Measurements from ENCODE around the gene ANKRD33B. TPM values are rescaled to one million over a fixed set of nuclear protein-coding genes. Genes with fewer than 3 reads are reported as not detected.

ANKRD33B gene
- total RNA-seq, 3 donors from 2014 or later, result 3.3 to 5.3 (median 3.8) TPM

GRCh38 chr5:10684303-10685086 lies 120.6 kb downstream of the ANKRD33B start:
- Histone ChIP-seq H3K4me3 (no peak overlapping the region), H3K9me3 (no peaks in the 10 kb centered on the region), H3K4me1 (no peaks in the 10 kb centered on the region), H3K27ac (no peak overlapping the region), H3K27me3 (no peaks in the 10 kb centered on the region), H3K36me3 (no peaks in the 10 kb centered on the region)
- DNase-seq (ENCODE audit: low spot score in 2 of 2), result no peak
- intact Hi-C loops (cut with DNase I; ENCODE audit: low total_unique reads), result no loop called here
- TF ChIP-seq CTCF (IDR thresholded peaks at IDR 0.05) (no peak), POLR2A (IDR thresholded peaks at IDR 0.05) (no peak)

GRCh38 chr5:10685115-10685521 lies 121.2 kb downstream of the ANKRD33B start:
- TF ChIP-seq POLR2AphosphoS5 (IDR thresholded peaks at IDR 0.05), result no peak
- TF ChIP-seq POLR2A (IDR thresholded peaks at IDR 0.05), result no peak
- TF ChIP-seq CTCF (IDR thresholded peaks at IDR 0.05), result no peak
- DNase-seq (ENCODE audit: low spot score in 2 of 2), result no peak
- Histone ChIP-seq H3K4me1 (no peaks in the 10 kb centered on the region), H3K27me3 (no peaks in the 10 kb centered on the region), H3K27ac (no peak overlapping the region), H3K9me3 (no peaks in the 10 kb centered on the region), H3K4me3 (no peak overlapping the region), H3K36me3 (no peaks in the 10 kb centered on the region)
- intact Hi-C loops (cut with DNase I; ENCODE audit: low total_unique reads), result no loop called here

GRCh38 chr5:10686890-10687289 lies 123.0 kb downstream of the ANKRD33B start:
- Histone ChIP-seq H3K27me3 (no peaks in the 10 kb centered on the region), H3K36me3 (no peaks in the 10 kb centered on the region), H3K27ac (no peak overlapping the region), H3K4me1 (no peaks in the 10 kb centered on the region), H3K4me3 (no peak overlapping the region), H3K9me3 (no peaks in the 10 kb centered on the region)
- DNase-seq (ENCODE audit: low spot score in 2 of 2), result no peak
- intact Hi-C loops (cut with DNase I; ENCODE audit: low total_unique reads), result no loop called here
- TF ChIP-seq POLR2AphosphoS5 (IDR thresholded peaks at IDR 0.05) (no peak), POLR2A (IDR thresholded peaks at IDR 0.05) (no peak), CTCF (IDR thresholded peaks at IDR 0.05) (no peak)

- intact Hi-C loops (cut with DNase I; ENCODE audit: low total_unique reads), result no loop called here
- H3K27ac ChIP-seq, result no peak overlapping the region
These were observed 124.8 kb downstream of the ANKRD33B start for GRCh38 chr5:10688651-10689171.

More at GRCh38 chr5:10688651-10689171, 124.8 kb downstream of the ANKRD33B start:
- Histone ChIP-seq H3K9me3 (no peaks in the 10 kb centered on the region), H3K36me3 (no peaks in the 10 kb centered on the region), H3K27me3 (no peaks in the 10 kb centered on the region), H3K4me1 (no peaks in the 10 kb centered on the region), H3K4me3 (no peak overlapping the region)
- TF ChIP-seq POLR2A (IDR thresholded peaks at IDR 0.05) (no peak), CTCF (IDR thresholded peaks at IDR 0.05) (no peak), POLR2AphosphoS5 (IDR thresholded peaks at IDR 0.05) (no peak)
- DNase-seq (ENCODE audit: low spot score in 2 of 2), result no peak

Measured in breast epithelium (tissue), 4 donors.